Middle frontal gyrus (tissue), 1 donor: ENCODE results near the gene ERRFI1.
"Not testable (repeated sequence)": the region's sequence is repeated elsewhere in the genome, so short reads cannot be mapped to it uniquely, and the experiment has no call there.

ENCODE experiments used
- DNase-seq: peaks from one replicate; pipeline ENCODE4 v3.0.0-alpha.2; 2015; ENCODE audit warnings: low spot score; ENCODE audit errors: extremely low spot score

ERRFI1 gene

GRCh38 chr1:7972285-7972684 is 53.8 kb downstream of the ERRFI1 start:
- DNase-seq, result no peak

- no peak for DNase-seq
These were observed 55.1 kb downstream of the ERRFI1 start for GRCh38 chr1:7971024-7971423.

DNA sequence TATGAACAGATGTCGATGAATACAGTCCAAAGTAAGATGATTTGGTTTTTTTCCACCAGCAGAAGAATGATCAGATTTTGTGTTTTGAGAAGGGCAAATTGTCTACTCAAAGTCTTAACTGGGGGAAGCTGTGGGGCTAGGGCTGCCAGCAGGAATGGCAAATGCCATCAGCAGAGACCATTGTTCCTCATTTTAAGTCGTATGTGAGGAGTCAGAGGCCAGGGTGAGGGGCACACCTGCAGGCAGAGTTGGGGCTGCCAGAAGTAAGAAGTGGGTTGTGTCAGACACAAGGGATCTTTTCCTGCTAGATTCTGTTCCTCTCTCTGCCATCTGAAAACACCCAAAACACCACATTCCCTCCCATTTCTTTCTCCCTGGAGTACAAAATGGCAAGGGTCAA is 55.9 kb downstream of the ERRFI1 start:
- no peak for DNase-seq

- no peak for DNase-seq
These were observed 58.5 kb downstream of the ERRFI1 start for GRCh38 chr1:7967651-7968050.

DNA sequence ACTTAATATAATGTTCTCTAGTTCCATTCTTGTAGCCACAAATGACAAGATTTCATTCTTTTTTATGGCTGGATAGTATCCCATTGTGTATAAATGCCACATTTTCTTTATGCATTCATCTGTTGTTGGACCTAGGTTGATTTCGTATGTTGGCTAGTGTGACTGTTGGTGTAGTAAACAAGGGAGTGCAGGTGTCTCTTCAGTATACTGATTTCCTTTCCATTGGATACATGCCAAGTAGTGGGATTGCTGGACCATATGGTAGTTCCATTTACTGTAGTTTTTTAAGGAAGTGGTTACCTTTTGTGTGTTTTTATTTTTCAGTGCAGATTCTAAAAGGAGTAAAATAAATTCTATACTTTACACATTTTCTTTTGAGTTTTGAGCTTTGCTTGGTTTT is 58.9 kb downstream of the ERRFI1 start:
- DNase-seq, result no peak

DNA sequence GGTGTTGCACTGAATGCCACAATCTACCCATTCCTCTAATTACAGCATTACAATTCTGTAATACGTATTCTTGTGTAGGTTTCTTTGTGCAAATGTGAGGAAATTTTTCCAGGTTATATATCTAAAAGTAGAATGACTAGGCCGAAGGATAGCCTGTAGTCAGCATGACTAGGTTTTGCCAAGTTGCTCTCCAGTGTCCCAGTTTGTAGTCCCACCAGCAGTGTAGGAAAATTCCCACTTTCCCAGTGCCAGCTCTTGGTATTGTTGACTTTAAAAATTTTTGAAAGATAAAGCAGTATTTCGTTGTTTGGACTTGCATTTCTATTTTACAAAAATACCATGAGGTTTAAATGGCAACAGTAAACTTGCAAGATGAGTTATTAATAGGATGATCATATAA is 61.6 kb downstream of the ERRFI1 start:
- DNase-seq, result no peak

- DNase-seq, result not testable (repeated sequence)
These were observed 62.3 kb downstream of the ERRFI1 start for GRCh38 chr1:7963841-7964240.

- DNase-seq, result not testable (repeated sequence)
These were observed 62.8 kb downstream of the ERRFI1 start for GRCh38 chr1:7963378-7963730.

- no peak for DNase-seq
These were observed 63.3 kb downstream of the ERRFI1 start for GRCh38 chr1:7962636-7963377.

GRCh38 chr1:7962014-7962335 is 64.1 kb downstream of the ERRFI1 start:
- DNase-seq, result no peak
